Hepatocyte (in vitro differentiated cells): Measurements from ENCODE around the gene TAF6L. TPM values are rescaled to one million over a fixed set of nuclear protein-coding genes. Genes with fewer than 3 reads are reported as not detected.
A peak's percentile ranks its signal among the peaks of the same experiment; 100 is the strongest.

Experiments used
- DNase-seq: peaks from one replicate; pipeline ENCODE4 v3.0.0-alpha.2; 2016; ENCODE audit warnings: low spot score
- H2AFZ ChIP-seq: fragments of 200-600 bp; sonication (generic); 2 replicates; pipeline ENCODE4 v1.6.0; 2016; ENCODE audit warnings: antibody characterized with exemption, mild to moderate bottlenecking
- H3K27ac ChIP-seq: fragments of 200-600 bp; sonication (generic); 2 replicates; pipeline ENCODE4 v1.5.1; 2016; ENCODE audit warnings: mild to moderate bottlenecking
- H3K27me3 ChIP-seq: fragments of 200-600 bp; sonication (generic); 2 replicates; pipeline ENCODE4 v1.6.1; 2016
- H3K36me3 ChIP-seq: fragments of 200-600 bp; sonication (generic); replicated peaks from 2 replicates; pipeline ENCODE4 v1.5.1; 2016; ENCODE audit warnings: low read depth; ENCODE audit not compliant: insufficient read depth
- H3K4me1 ChIP-seq: fragments of 200-600 bp; sonication (generic); 2 replicates; pipeline ENCODE4 v1.5.1; 2016; ENCODE audit warnings: mild to moderate bottlenecking, moderate library complexity; ENCODE audit not compliant: insufficient read depth
- H3K4me2 ChIP-seq: fragments of 200-600 bp; sonication (generic); 2 replicates; pipeline ENCODE4 v1.6.0; 2016
- H3K4me3 ChIP-seq: fragments of 200-600 bp; sonication (generic); 2 replicates; pipeline ENCODE4 v1.5.1; 2016; ENCODE audit warnings: mild to moderate bottlenecking
- H3K79me2 ChIP-seq: fragments of 200-600 bp; sonication (generic); 2 replicates; pipeline ENCODE4 v1.6.0; 2017; ENCODE audit warnings: mild to moderate bottlenecking
- H3K9me2 ChIP-seq: fragments of 200-600 bp; sonication (generic); replicated peaks from 2 replicates; pipeline ENCODE4 v1.6.0; 2017; ENCODE audit warnings: mild to moderate bottlenecking; ENCODE audit not compliant: insufficient read depth
- H3K9me3 ChIP-seq: fragments of 200-600 bp; sonication (generic); 2 replicates; pipeline ENCODE4 v1.5.1; 2016; ENCODE audit warnings: low read depth, mild to moderate bottlenecking
- H4K20me1 ChIP-seq: fragments of 200-600 bp; sonication (generic); 2 replicates; pipeline ENCODE4 v1.6.0; 2016; ENCODE audit warnings: mild to moderate bottlenecking; ENCODE audit not compliant: insufficient read depth, poor library complexity, severe bottlenecking
- CTCF ChIP-seq: fragments of 200-600 bp; sonication (generic); IDR thresholded peaks from 2 replicates; pipeline ENCODE4 v1.5.1; 2016; ENCODE audit warnings: antibody characterized with exemption, mild to moderate bottlenecking; ENCODE audit not compliant: poor library complexity
- EZH2 ChIP-seq: fragments of 200-600 bp; sonication (generic); IDR thresholded peaks from 2 replicates; pipeline ENCODE4 v1.6.1; 2016; ENCODE audit warnings: antibody characterized with exemption, mild to moderate bottlenecking, borderline replicate concordance
- EZH2phosphoT487 ChIP-seq: fragments of 200-600 bp; sonication (generic); IDR thresholded peaks from one replicate; pipeline ENCODE4 v1.6.1; 2018; ENCODE audit warnings: antibody characterized with exemption, mild to moderate bottlenecking, low read depth, moderate library complexity; ENCODE audit not compliant: unreplicated experiment, severe bottlenecking
- WGBS: methylation state at CpG from one replicate; pipeline ENCODE4 v1.1.6; 2016; ENCODE audit warnings: low lambda C conversion rate; ENCODE audit errors: missing lambda C conversion rate; 5-methylcytosine and 5-hydroxymethylcytosine counted together
- polyA plus RNA-seq: library from polyadenylated mRNA; unstranded; fragments of >200 nt; fragmentation: Nextera tagmentation; extraction: Ambion mirVana; gene quantifications from 2 replicates; pipeline ENCODE4 v1.2.1, GENCODE V29; 2016
- total RNA-seq: library from RNA; depleted of rRNA; stranded (reverse); fragments of >200 nt; gene quantifications from 2 replicates; pipeline ENCODE4 v1.2.3, GENCODE V29; 2014

The TAF6L gene
- total and polyA plus RNA-seq, 2 experiments from 2014 or later = 20.5 to 36.0 TPM

GRCh38 chr11:62782753-62783152, 11.6 kb downstream of the TAF6L start:
- no peaks in the 10 kb centered on the region for H3K9me2 ChIP-seq
- no peak for DNase-seq
- no peaks in the 10 kb centered on the region for H3K36me3 ChIP-seq
- 97% methylated on average over 7 of the region's 7 CpGs for WGBS
- H3K27me3 ChIP-seq = no peaks in the 10 kb centered on the region
- H2AFZ ChIP-seq = no peak overlapping the region
- no peak overlapping the region for H3K4me2 ChIP-seq
- peaks cover 8% of the 10 kb centered on the region for H3K4me1 ChIP-seq
- no peak overlapping the region for H3K27ac ChIP-seq
- H4K20me1 ChIP-seq = no peaks in the 10 kb centered on the region
- no peak overlapping the region for H3K4me3 ChIP-seq
- H3K9me3 ChIP-seq = no peaks in the 10 kb centered on the region
- H3K79me2 ChIP-seq = peaks cover 19% of the 10 kb centered on the region
- no peak for TF ChIP-seq CTCF
- no peak for TF ChIP-seq EZH2
- TF ChIP-seq EZH2phosphoT487 = no peak

GRCh38 chr11:62786318-62787004, 15.3 kb downstream of the TAF6L start:
- H3K79me2 ChIP-seq = peaks cover 56% of the 10 kb centered on the region
- TF ChIP-seq EZH2 (no peak), CTCF (peak; percentile 97)
- 4% methylated on average over 51 of the region's 51 CpGs for WGBS
- no peaks in the 10 kb centered on the region for H3K9me2 ChIP-seq
- H3K27ac ChIP-seq = peak overlapping the region; percentile 93
- DNase-seq = peak; percentile 94
- H3K4me2 ChIP-seq = peak overlapping the region; percentile 91
- H3K4me3 ChIP-seq = peak overlapping the region; percentile 60
- H3K9me3 ChIP-seq = no peaks in the 10 kb centered on the region
- H3K36me3 ChIP-seq = no peaks in the 10 kb centered on the region
- H2AFZ ChIP-seq = peak overlapping the region; percentile 62
- no peaks in the 10 kb centered on the region for H3K27me3 ChIP-seq
- peaks cover 27% of the 10 kb centered on the region for H3K4me1 ChIP-seq
- H4K20me1 ChIP-seq = no peaks in the 10 kb centered on the region

GRCh38 chr11:62787005-62787759, 16.0 kb downstream of the TAF6L start, which contains the start of gene TMEM179B:
Gene TMEM179B, plus strand, starts transcription at chr11:62787402. Its CDS starts 30 bp downstream, at chr11:62787432.
- Histone ChIP-seq H3K9me2 (no peaks in the 10 kb centered on the region), H3K27ac (peak within 1 kb of the TSS; percentile 93), H3K4me1 (peaks cover 29% of the 10 kb centered on the region), H3K27me3 (no peaks in the 10 kb centered on the region), H2AFZ (peak within 1 kb of the TSS; percentile 62), H3K4me3 (peak within 1 kb of the TSS; percentile 76), H3K9me3 (no peaks in the 10 kb centered on the region), H4K20me1 (no peaks in the 10 kb centered on the region), H3K79me2 (peaks cover 58% of the 10 kb centered on the region), H3K4me2 (peak within 1 kb of the TSS; percentile 91), H3K36me3 (no peaks in the 10 kb centered on the region)
- no peak for TF ChIP-seq EZH2phosphoT487
- peak; percentile 63 for TF ChIP-seq CTCF
- DNase-seq = peak; percentile 100
- under 1% methylated on average over 87 of the region's 88 CpGs for WGBS
